Stimulated activated naive CD4-positive, alpha-beta T cell (primary cell): ENCODE measurements around the gene PTPRZ1.

Source experiments
- DNase-seq, 6 experiments: peaks; one replicate each; lab custom pipeline; 2025; lab: John Stamatoyannopoulos, UW

Gene PTPRZ1

GRCh38 chr7:121954803-121955202, 81.8 kb downstream of the PTPRZ1 start:
- no peak for DNase-seq

- DNase-seq = no peak
These were observed 84.7 kb downstream of the PTPRZ1 start for GRCh38 chr7:121957626-121958025.

- no peak for DNase-seq
These were observed 87.7 kb downstream of the PTPRZ1 start for GRCh38 chr7:121960678-121961077.

GRCh38 chr7:121961089-121961867, 88.3 kb downstream of the PTPRZ1 start:
- no peak for DNase-seq

GRCh38 chr7:121966276-121966934, 93.4 kb downstream of the PTPRZ1 start:
- DNase-seq = no peak

- no peak for DNase-seq
These were observed 94.0 kb downstream of the PTPRZ1 start for GRCh38 chr7:121966935-121967332.

- DNase-seq = no peak
These were observed 112.6 kb downstream of the PTPRZ1 start for GRCh38 chr7:121985476-121986030.

- DNase-seq = no peak
These were observed 119.1 kb downstream of the PTPRZ1 start for GRCh38 chr7:121992068-121992467.

GRCh38 chr7:121994625-121995410, 121.9 kb downstream of the PTPRZ1 start:
- peak in 1 of 6 experiments; percentile 1 for DNase-seq

GRCh38 chr7:122006687-122007086, 133.7 kb downstream of the PTPRZ1 start:
- no peak for DNase-seq

- DNase-seq = no peak
These were observed 137.2 kb downstream of the PTPRZ1 start for GRCh38 chr7:122010116-122010515.

GRCh38 chr7:122013065-122013464, 140.1 kb downstream of the PTPRZ1 start:
- DNase-seq = no peak

GRCh38 chr7:122013630-122014029, 140.7 kb downstream of the PTPRZ1 start:
- DNase-seq = no peak

- no peak for DNase-seq
These were observed 141.7 kb downstream of the PTPRZ1 start for GRCh38 chr7:122014697-122015096.

GRCh38 chr7:122018032-122018431, 145.1 kb downstream of the PTPRZ1 start:
- no peak for DNase-seq

- DNase-seq = no peak
These were observed 154.1 kb downstream of the PTPRZ1 start for GRCh38 chr7:122027058-122027457.

GRCh38 chr7:122033641-122034040, 160.7 kb downstream of the PTPRZ1 start:
- DNase-seq = no peak

- DNase-seq = no peak
These were observed 162.9 kb downstream of the PTPRZ1 start for GRCh38 chr7:122035876-122036275.

- DNase-seq = no peak
These were observed 165.2 kb downstream of the PTPRZ1 start for GRCh38 chr7:122038134-122038533.

- DNase-seq = no peak
These were observed 165.9 kb downstream of the PTPRZ1 start for GRCh38 chr7:122038904-122039303.

- no peak for DNase-seq
These were observed 167.2 kb downstream of the PTPRZ1 start for GRCh38 chr7:122040147-122040546.

GRCh38 chr7:122046402-122046801, 173.4 kb downstream of the PTPRZ1 start:
- DNase-seq = no peak
